Testis (tissue), 3 donors: Measurements from ENCODE around the gene SLC8B1. TPM values are rescaled to one million over a fixed set of nuclear protein-coding genes. Genes with fewer than 3 reads are reported as not detected.

Experiments used
- DNase-seq: peaks from one replicate; pipeline ENCODE4 v3.0.0-alpha.2; 2019
- H3K27ac ChIP-seq, 2 donors: fragments of 200-600 bp; sonication (generic); one replicate each; pipeline ENCODE4 v1.5.1; 2019
- H3K27me3 ChIP-seq: fragments of 200-600 bp; sonication (generic); one replicate; pipeline ENCODE4 v1.5.1; 2019
- H3K36me3 ChIP-seq: fragments of 200-600 bp; sonication (generic); one replicate; pipeline ENCODE4 v1.5.1; 2017; ENCODE audit warnings: low read depth; ENCODE audit errors: missing control alignments
- H3K4me1 ChIP-seq: fragments of 200-600 bp; sonication (generic); one replicate; pipeline ENCODE4 v1.5.1; 2019
- H3K4me3 ChIP-seq, 2 donors: fragments of 200-600 bp; sonication (generic); one replicate each; pipeline ENCODE4 v1.5.1; 2017 to 2019
- H3K9me3 ChIP-seq: fragments of 200-600 bp; sonication (generic); one replicate; pipeline ENCODE4 v1.5.1; 2017
- CTCF ChIP-seq, 3 experiments: fragments of 450-650 bp in 2 of 3; fragments of 200-600 bp in 1 of 3; sonication (generic) in 1 of 3; IDR thresholded peaks; one replicate each; pipeline ENCODE4 v1.5.1; 2016 to 2019; ENCODE audit warnings: antibody characterized with exemption in 3 of 3, mild to moderate bottlenecking in 2 of 3, moderate library complexity in 1 of 3
- POLR2A ChIP-seq: fragments of 450-650 bp; IDR thresholded peaks from one replicate; pipeline ENCODE4 v1.6.1; 2017; ENCODE audit warnings: antibody characterized with exemption, mild to moderate bottlenecking, moderate library complexity
- WGBS, 2 donors: methylation state at CpG; one replicate each; pipeline ENCODE4 v1.1.5; 2018; 5-methylcytosine and 5-hydroxymethylcytosine counted together
- intact Hi-C: fragments of 100-400 bp; cut with DNase I; formaldehyde crosslinking; loops from one replicate; pipeline ENCODE4 v1.15.1; 2023; ENCODE audit warnings: low total_unique reads
- polyA plus RNA-seq: library from polyadenylated mRNA; stranded (reverse); fragments of 350-450 nt; fragmentation: Illumina TruSeq; extraction: RNeasy Lipid Tissue Mini Kit (QIAGEN cat#74804); gene quantifications from one replicate; pipeline ENCODE4 v1.2.3, GENCODE V29; 2014; ENCODE audit warnings: low read depth, low replicate concordance; ENCODE audit not compliant: insufficient read depth
- total RNA-seq, 2 donors: library from RNA; depleted of rRNA; stranded (reverse); fragments of >200 nt; gene quantifications; one replicate each; pipeline ENCODE4 v1.2.3, GENCODE V29; 2016

Gene SLC8B1
- total and polyA plus RNA-seq, 3 donors from 2014 or later, result 41.2 to 88.3 (median 78.0) TPM

- Histone ChIP-seq H3K27ac (no peak overlapping the region), H3K27me3 (no peaks in the 10 kb centered on the region), H3K36me3 (no peaks in the 10 kb centered on the region), H3K4me3 (no peak overlapping the region), H3K4me1 (peaks cover 12% of the 10 kb centered on the region), H3K9me3 (no peaks in the 10 kb centered on the region)
- intact Hi-C loops, result no loop called here
- WGBS, 2 donors, result 69 to 72% methylated on average over 2 of the region's 2 CpGs
- no peak for DNase-seq
- TF ChIP-seq POLR2A, result no peak
- TF ChIP-seq CTCF (IDR thresholded peaks at IDR 0.05), result no peak
Observed at GRCh38 chr12:113347892-113348291, 13.0 kb upstream of the SLC8B1 start.

DNA sequence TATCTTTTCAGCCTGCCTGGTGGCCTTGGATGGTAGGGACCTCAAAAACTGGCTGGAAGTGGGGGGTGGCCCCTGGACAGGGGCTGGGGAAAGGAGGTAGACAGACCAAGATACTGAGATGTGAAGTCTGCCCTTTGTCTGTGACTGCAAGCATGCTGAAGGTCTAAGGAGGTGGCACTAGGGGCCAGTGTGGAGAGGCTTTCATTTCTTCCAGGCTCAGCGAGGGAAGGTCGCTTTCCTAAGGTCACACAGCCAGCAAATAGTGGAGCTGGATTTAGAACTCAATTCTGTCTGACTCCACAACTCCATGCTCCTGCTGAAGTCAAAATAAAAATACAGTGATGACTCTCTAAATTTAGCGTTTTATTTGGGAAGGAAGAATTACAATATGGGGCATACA is 12.2 kb upstream of the SLC8B1 start:
- DNase-seq, result no peak
- H3K27me3 ChIP-seq, result no peaks in the 10 kb centered on the region
- intact Hi-C loops, result no loop called here
- H3K9me3 ChIP-seq, result no peaks in the 10 kb centered on the region
- no peak overlapping the region for H3K27ac ChIP-seq
- TF ChIP-seq POLR2A, result no peak
- no peak for TF ChIP-seq CTCF (IDR thresholded peaks at IDR 0.05)
- H3K4me1 ChIP-seq, result peaks cover 12% of the 10 kb centered on the region
- no peaks in the 10 kb centered on the region for H3K36me3 ChIP-seq
- WGBS, 2 donors, result 87 to 97% methylated on average over 3 of the region's 3 CpGs
- H3K4me3 ChIP-seq, result no peak overlapping the region

- no peaks in the 10 kb centered on the region for H3K27me3 ChIP-seq
- H3K9me3 ChIP-seq, result no peaks in the 10 kb centered on the region
- WGBS, 2 donors, result 85 to 87% methylated on average over 5 of the region's 5 CpGs
- DNase-seq, result no peak
- intact Hi-C loops, result no loop called here
- H3K4me3 ChIP-seq, result no peak overlapping the region
- no peaks in the 10 kb centered on the region for H3K36me3 ChIP-seq
- peaks cover 12% of the 10 kb centered on the region for H3K4me1 ChIP-seq
- no peak for TF ChIP-seq CTCF (IDR thresholded peaks at IDR 0.05)
- TF ChIP-seq POLR2A, result no peak
- no peak overlapping the region for H3K27ac ChIP-seq
Observed at GRCh38 chr12:113346353-113346752, 11.4 kb upstream of the SLC8B1 start.

DNA sequence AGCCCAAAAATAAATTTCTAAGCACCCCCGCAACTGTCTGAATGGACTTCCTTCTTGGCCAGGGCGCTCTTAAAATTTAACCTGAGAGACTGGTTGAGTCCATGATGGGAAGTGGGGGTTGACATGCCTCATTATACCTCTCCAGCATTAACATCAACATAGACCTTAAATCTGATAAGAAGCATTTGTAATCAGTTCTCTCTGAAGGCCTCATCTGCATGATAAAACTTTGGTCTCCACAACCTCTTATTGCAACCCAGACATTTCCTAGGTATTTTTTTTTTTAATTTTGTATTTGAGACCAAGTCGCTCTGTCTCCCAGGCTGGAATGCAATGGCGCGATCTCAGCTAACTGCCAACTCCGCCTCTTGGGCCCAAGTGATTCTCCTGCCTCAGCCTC is 10.4 kb upstream of the SLC8B1 start:
- Histone ChIP-seq H3K36me3 (no peaks in the 10 kb centered on the region), H3K9me3 (no peaks in the 10 kb centered on the region), H3K4me3 (no peak overlapping the region), H3K4me1 (peaks cover 12% of the 10 kb centered on the region), H3K27me3 (no peaks in the 10 kb centered on the region), H3K27ac (no peak overlapping the region)
- WGBS, 2 donors, result 91 to 97% methylated on average over 6 of the region's 6 CpGs
- TF ChIP-seq CTCF (IDR thresholded peaks at IDR 0.05) (no peak), POLR2A (no peak)
- intact Hi-C loops, result no loop called here
- DNase-seq, result no peak

DNA sequence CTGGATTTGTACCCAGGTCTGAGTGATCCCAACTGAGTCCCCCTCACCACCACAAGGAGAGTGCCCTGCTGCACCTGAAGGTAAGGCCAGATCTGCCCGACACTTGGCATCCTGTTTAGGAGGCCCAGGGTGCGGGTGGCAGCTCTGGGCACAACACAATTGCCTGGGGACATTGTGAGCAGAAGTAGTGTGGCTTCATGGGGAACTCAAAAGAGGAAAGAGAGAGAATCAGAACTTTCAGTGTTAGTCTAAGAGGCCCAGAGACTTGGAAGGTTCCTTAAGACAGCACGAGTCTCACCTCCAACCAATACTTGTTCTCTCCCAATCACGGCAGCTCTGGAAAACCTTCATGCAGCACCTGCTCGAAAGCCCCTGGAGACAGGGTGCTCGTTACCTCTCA is 6.6 kb upstream of the SLC8B1 start:
- DNase-seq, result no peak
- Histone ChIP-seq H3K9me3 (no peaks in the 10 kb centered on the region), H3K27ac (no peak overlapping the region), H3K27me3 (no peaks in the 10 kb centered on the region), H3K4me1 (no peaks in the 10 kb centered on the region), H3K36me3 (no peaks in the 10 kb centered on the region), H3K4me3 (no peak overlapping the region)
- no peak for TF ChIP-seq CTCF (IDR thresholded peaks at IDR 0.05)
- intact Hi-C loops, result no loop called here
- WGBS, 2 donors, result 78 to 89% methylated on average over 5 to 6 of the region's 6 CpGs
